GM19397 (cell line): Measurements from ENCODE around the gene PRR20C.
"Not testable (repeated sequence)": the region's sequence is repeated elsewhere in the genome, so short reads cannot be mapped to it uniquely, and the experiment has no call there.

Experiments used
- ATAC-seq: cut with Tn5 transposase; IDR thresholded peaks from one replicate; pipeline ENCODE4 v1.9.1; 2021; ENCODE audit warnings: mild to moderate bottlenecking, moderate library complexity; ENCODE audit not compliant: unreplicated experiment

PRR20C gene

DNA sequence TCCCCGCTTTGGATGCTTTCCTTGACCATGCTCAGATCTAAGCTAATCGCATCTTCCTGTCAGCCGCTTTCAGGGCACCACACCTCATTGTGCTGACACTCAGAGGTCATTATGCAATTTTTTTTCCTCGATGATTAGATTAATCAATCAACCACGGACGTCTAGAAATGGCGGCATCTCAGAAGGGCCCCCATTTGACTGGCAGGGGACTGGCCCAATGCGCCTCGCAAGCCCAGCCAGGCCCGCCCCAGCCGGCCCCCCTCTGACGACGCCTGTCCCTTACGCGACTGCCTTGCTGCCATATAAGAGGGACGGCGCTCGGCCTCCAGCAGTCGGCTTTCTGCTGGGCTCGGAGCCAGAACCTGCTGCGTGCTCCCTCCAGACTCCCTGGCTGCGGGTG lies at the start of gene PRR20C:
PRR20C (plus strand) TSS at position 301 of the 400 bp plus-strand sequence. CDS start 387 bp downstream, outside the sequence.
- not testable (repeated sequence) for ATAC-seq

DNA sequence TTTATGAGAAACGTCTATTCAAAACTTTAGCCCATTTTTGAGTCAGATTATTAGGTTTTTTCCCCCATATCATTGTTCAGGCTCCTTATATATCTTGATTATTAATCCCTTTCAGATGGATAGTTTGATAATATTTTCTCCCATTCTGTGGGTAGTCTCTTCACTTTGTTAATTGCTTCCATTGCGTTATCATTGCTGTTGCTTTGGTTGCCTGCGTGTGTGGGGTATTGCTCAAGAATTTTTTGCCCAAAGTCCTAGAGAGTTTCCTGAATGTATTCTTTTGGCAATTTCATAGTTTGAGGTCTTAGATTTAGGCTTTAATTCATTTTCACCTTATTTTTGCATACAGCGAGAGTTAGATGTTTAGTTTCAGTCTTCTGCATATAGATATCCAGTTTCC lies 38.9 kb upstream of the PRR20C start:
- no peak for ATAC-seq

DNA sequence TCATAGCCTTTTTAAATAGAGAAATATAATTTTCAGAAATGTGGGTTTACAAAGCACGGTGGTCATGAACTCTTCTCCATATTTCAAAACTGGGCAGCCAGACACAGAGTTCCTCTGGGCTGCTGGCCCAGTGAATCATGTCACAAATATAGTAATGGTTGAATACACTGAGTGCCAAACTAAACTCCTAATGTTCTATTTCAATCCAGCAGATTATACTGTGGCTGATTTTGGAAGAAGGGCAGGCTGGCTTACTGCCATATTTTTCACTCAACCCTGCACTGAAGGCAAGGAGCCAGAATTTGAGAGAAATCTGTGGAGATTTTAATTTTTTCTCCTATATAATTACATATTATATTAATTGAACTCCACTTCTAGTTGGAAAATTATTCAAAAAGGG lies 30.2 kb upstream of the PRR20C start:
- ATAC-seq = no peak

DNA sequence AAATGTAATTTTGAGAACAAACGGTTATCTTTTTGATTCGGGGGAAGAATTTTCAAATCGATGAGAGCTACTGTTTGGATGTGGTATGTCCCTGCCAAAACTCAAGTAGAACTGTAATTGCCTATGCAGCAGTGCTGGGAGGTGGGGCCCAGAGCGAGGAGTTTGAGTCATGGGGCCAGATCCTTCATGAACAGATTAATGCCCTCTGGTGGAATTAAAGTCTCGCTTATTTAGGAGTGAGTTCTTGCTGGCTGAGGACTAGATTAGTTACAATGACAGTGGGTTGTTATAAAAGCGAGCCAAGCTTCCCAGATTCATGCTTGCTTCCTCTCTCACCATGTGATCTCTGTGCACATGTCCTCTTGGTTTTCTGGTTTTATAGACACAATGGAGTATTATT lies 25.0 kb upstream of the PRR20C start:
- ATAC-seq = no peak

DNA sequence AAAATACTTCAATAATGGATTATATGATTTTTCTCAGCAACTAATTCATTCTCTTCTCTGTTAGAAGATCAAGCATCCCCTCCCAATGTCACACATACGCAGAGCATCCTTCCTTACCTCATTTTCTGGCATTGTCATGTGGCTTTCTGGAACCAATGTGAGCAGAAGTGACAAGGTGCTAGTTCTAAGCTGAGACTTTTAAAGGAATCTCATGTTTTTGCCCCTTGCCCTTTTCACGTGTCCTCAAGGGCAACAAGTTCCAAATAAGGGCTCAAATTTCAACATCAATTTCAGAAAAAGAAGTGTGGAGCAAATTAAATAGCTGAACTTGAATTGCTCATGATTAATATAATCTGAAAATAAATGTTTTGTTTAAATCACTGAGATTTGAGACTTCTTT lies 17.8 kb upstream of the PRR20C start:
- no peak for ATAC-seq

DNA sequence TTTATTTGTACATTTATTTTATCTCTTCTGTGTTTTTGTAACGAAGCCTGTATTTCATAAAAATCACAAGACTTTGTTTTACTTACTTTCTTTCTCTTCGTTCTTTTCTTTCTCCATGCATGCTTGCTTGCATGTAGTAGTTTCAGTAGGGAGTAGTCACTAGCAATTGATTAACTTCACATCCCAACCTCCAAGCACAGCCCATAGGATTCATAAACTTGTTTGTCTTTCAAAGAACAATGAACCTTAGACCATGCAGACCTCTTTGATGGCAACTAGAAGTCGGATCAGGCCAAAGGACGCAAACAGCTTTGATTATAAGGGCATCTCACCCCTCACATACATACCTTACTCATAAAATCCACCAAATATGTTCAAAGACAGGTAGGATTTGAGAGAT lies 16.3 kb upstream of the PRR20C start:
- ATAC-seq = no peak

DNA sequence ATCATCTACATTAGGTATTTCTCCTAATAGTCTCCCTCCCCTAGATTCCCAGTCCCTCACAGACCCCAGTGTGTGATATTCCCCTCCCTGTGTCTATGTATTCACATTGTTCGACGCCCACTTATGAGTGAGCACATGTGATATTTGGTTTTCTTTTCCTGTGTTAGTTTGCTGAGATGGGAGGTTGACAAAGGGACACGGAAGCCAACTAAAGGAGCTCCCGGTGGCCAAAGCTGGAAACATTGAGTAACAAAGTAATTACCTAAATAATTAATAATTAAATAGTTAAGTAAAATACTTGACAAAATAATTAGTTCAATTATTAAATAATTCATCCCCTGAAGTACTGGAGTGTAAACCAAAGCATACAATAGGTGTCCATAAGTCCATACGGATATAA lies 14.9 kb upstream of the PRR20C start:
- no peak for ATAC-seq

DNA sequence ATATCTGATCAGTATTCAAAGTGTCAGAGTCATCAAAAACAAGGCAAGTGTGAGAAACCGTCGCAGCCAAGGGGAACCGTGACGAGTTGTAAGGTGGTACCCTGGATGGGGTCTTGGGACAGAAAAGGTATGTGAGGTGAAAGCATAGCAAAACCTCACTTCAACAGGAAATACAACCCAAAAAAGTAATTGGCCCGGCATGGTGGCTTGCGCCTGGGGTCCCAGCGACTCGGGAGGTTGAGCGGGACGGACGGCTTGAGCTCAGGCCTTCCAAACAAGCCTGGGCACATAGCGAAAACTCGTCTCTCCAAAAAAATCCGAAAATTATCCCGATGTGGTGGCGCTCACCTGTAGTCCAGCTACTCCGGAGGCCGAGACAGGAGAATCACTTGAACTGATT lies 14.1 kb upstream of the PRR20C start:
- not testable (repeated sequence) for ATAC-seq

DNA sequence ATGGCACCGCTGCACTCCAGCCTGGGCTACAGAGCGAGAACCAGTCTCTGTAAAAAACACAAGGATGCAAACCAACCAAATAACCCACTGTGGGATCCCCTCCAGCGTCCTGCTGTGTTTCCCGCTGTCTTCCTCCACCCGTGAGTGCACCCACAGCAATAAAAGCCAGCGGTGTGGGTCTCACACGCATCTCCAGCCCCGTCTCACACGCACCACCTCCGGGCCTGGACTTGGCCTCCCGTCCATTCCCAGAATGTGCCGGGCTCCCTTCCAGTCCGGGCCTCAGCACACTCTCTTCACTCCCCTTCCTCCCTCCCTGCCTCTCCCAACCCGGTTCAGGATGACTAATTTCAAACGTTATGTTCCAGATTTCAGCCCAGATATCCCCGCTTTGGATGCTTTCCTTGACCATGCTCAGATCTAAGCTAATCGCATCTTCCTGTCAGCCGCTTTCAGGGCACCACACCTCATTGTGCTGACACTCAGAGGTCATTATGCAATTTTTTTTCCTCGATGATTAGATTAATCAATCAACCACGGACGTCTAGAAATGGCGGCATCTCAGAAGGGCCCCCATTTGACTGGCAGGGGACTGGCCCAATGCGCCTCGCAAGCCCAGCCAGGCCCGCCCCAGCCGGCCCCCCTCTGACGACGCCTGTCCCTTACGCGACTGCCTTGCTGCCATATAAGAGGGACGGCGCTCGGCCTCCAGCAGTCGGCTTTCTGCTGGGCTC lies 13.5 kb upstream of the PRR20C start, which contains the start of gene PRR20A:
PRR20A (plus strand) TSS at position 684 of the 734 bp plus-strand sequence. CDS start 387 bp downstream, outside the sequence.
- not testable (repeated sequence) for ATAC-seq

DNA sequence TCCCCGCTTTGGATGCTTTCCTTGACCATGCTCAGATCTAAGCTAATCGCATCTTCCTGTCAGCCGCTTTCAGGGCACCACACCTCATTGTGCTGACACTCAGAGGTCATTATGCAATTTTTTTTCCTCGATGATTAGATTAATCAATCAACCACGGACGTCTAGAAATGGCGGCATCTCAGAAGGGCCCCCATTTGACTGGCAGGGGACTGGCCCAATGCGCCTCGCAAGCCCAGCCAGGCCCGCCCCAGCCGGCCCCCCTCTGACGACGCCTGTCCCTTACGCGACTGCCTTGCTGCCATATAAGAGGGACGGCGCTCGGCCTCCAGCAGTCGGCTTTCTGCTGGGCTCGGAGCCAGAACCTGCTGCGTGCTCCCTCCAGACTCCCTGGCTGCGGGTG lies 6.7 kb upstream of the PRR20C start, which contains the start of gene PRR20B:
PRR20B (plus strand) TSS at position 301 of the 400 bp plus-strand sequence. CDS start 387 bp downstream, outside the sequence.
- not testable (repeated sequence) for ATAC-seq

DNA sequence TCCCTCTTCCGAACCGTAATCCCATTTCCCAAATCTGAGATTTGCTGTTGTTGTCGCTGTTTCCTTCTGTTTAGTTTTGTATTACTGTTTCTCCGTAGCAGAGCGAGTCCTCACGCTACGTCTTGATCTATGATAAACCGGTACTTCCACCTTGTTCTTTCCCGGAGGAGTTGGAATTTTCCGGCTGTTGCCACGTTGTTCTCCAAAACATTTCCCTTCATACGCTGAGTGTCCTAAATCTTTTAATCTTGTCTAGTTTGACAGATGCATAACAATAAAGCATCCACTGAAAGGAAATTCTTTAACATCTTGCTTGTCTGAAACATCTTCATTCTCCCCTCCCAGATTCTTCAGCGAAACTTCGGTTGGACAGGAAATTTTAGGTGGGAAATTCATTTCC lies 5.8 kb upstream of the PRR20C start:
- not testable (repeated sequence) for ATAC-seq

DNA sequence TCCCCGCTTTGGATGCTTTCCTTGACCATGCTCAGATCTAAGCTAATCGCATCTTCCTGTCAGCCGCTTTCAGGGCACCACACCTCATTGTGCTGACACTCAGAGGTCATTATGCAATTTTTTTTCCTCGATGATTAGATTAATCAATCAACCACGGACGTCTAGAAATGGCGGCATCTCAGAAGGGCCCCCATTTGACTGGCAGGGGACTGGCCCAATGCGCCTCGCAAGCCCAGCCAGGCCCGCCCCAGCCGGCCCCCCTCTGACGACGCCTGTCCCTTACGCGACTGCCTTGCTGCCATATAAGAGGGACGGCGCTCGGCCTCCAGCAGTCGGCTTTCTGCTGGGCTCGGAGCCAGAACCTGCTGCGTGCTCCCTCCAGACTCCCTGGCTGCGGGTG lies 6.5 kb downstream of the PRR20C start, which contains the start of gene PRR20D:
PRR20D (plus strand) TSS at position 301 of the 400 bp plus-strand sequence. CDS start 387 bp downstream, outside the sequence.
- not testable (repeated sequence) for ATAC-seq

DNA sequence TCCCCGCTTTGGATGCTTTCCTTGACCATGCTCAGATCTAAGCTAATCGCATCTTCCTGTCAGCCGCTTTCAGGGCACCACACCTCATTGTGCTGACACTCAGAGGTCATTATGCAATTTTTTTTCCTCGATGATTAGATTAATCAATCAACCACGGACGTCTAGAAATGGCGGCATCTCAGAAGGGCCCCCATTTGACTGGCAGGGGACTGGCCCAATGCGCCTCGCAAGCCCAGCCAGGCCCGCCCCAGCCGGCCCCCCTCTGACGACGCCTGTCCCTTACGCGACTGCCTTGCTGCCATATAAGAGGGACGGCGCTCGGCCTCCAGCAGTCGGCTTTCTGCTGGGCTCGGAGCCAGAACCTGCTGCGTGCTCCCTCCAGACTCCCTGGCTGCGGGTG lies 13.0 kb downstream of the PRR20C start, which contains the start of gene PRR20E:
PRR20E (plus strand) TSS at position 301 of the 400 bp plus-strand sequence. CDS start 387 bp downstream, outside the sequence.
- ATAC-seq = not testable (repeated sequence)

DNA sequence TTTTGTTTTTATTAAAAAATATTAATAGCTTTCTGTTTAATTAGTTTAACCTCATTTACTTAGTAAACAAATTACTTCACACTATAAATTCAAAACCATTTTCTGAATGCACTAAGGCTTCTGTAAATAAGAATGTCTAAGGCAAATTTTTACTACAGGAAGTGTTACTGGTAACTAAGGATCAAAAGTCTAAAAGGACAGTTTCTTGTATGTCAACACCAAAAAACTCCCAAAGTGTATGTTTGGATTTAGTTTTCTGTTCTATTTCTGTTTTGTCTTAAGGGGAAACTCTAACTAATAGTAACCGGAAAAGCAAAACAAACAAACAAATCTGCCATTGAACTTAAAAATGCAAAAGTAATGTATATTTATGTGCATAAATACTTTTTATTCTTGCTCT lies 37.8 kb downstream of the PRR20C start:
- no peak for ATAC-seq
